DMS 273 (cell line): Measurements from ENCODE around the gene ASCC3.
"Not testable (repeated sequence)": the region's sequence is repeated elsewhere in the genome, so short reads cannot be mapped to it uniquely, and the experiment has no call there.

ENCODE experiments used
- DNase-seq: peaks from one replicate; lab custom pipeline; 2025; ENCODE audit not compliant: unreplicated experiment; lab: John Stamatoyannopoulos, UW

ASCC3 gene

DNA sequence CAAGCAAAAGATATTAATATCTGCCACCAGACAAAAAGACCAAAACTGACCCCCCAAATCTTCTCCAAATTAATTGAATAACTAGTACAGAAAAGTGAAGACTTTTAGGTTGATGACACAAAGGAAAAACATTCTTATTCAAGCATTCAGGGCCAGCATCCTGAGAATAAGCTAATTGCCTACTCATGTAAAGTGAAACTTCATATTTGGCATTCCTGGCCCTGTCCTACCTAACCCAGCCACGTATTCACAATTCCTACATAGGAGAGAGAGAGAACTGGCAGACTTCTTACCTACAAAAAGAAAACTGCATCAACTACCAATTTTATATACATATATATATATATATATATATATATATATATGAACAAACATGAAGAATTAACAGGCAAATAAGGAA is 4.9 kb upstream of the ASCC3 start:
- no peak for DNase-seq

DNA sequence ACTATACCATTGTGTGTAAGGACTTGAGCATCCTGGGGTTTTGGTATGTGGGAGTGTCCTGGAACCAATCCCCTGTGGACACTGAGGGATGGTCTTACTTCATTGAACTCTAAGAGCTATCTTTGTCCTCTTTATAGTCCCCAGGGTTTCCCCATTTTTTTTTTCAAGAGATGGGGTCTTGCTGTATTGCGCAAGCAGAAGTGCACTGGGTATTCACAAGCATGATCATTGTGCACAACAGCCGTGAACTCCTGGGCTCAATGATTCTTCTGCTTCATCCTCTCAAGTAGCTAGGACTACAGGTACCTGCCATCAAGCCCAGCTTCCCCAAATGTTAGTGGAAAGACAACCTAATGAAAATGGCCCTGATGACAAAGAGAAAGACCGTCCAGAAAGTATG is 2.2 kb upstream of the ASCC3 start:
- DNase-seq, result no peak

- DNase-seq, result peak; percentile 49
These were observed 545 bp upstream of the ASCC3 start for GRCh38 chr6:100881707-100882040.

GRCh38 chr6:100880149-100880852 is 828 bp downstream of the ASCC3 start:
- DNase-seq, result peak; percentile 52

GRCh38 chr6:100879317-100879716 is 1.8 kb downstream of the ASCC3 start:
- DNase-seq, result no peak

- DNase-seq, result no peak
These were observed 3.3 kb downstream of the ASCC3 start for GRCh38 chr6:100877851-100878250.

- no peak for DNase-seq
These were observed 4.9 kb downstream of the ASCC3 start for GRCh38 chr6:100876251-100876650.

GRCh38 chr6:100865525-100865924 is 15.6 kb downstream of the ASCC3 start:
- DNase-seq, result no peak

DNA sequence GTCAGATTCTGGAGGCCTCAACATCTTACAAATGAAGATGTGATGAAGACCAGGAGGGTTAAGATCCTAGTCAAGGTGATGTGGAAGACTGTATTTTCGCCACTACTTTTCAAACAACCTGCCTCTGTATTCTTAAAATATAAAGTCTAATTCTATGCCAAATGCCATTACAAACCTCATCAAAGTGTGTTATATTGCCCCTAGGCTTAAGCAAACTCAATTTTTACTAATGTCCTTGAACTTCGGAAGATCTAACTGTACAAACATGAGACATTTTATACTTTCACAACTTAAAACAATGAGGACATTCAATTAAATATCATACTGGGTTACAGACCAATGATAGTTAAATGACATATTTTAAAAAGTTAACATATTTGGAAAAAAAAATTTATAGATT is 19.1 kb downstream of the ASCC3 start:
- DNase-seq, result no peak

DNA sequence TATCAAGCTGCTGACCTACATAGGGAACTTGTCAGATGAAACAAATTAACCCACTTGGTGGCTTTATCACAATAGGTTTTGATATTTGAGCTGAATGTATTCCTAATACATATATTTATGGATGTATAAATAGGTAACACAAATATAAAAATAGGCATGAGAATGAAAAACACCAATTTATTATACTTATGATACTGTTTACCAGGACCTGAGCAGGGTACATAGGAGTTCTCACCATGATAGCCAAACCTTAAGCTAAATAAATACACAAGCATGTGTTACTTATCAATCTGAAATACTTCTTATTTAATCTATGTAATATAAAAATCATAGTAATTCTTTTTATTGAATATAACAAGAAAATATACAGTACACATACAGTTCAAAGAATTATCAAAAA is 25.0 kb downstream of the ASCC3 start:
- DNase-seq, result no peak

- no peak for DNase-seq
These were observed 29.3 kb downstream of the ASCC3 start for GRCh38 chr6:100851819-100852218.

DNA sequence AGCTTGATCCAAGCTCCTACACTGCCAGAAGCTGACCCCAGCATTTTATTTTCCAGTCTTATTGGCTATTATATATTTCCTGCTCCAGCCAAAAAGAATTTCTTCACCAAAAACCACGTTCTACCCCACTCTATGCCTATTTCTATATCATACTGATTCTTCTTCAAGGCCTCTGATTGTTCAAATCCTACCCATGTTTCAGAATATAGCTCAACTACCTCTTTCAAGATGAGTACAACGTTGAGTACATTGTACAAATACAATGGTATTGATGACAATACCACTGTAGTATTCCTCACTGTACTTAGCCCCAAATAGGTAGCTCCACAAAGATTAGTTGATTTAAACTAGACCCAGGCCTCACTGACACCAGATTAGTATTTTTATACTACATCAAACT is 31.0 kb downstream of the ASCC3 start:
- no peak for DNase-seq

DNA sequence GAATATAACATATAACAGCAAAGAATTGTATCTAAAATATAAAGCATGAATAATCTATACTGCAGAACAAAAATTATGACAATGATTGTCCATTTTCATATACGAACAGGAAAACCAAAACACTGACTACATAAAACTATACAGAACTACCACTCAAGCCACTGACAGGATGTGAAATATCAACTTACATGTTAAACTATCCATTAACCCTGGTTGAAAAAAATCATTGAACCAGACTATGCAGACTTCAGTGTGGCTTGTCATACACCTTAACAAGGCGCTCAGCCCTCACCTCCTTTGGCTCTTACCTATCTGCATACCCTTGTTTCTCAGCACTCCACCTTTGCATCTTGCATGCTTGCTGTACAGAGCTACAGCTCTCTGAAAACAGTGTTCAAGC is 34.9 kb downstream of the ASCC3 start:
- DNase-seq, result no peak

- no peak for DNase-seq
These were observed 35.5 kb downstream of the ASCC3 start for GRCh38 chr6:100845676-100846075.

DNA sequence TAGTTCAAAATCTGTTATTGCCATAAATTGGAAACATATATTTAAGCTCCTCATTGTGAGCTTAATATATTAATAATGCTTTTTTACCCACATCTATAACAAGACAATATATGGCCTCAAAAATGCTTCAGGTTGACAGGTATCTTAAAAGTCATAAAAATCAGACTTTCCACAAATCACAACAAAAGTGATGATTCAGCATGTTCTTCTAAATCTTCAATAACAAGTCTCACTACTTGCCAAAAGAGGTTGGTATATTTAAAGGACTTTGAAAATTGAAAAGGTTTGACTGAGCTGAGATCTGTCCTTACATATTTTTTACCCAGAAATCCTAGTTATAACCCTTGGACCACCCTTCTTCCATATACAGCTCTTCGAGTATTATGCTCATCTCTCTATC is 41.7 kb downstream of the ASCC3 start:
- no peak for DNase-seq

- DNase-seq, result no peak
These were observed 43.1 kb downstream of the ASCC3 start for GRCh38 chr6:100838011-100838410.

- DNase-seq, result no peak
These were observed 47.1 kb downstream of the ASCC3 start for GRCh38 chr6:100833972-100834574.

GRCh38 chr6:100829077-100829595 is 52.0 kb downstream of the ASCC3 start:
- not testable (repeated sequence) for DNase-seq

DNA sequence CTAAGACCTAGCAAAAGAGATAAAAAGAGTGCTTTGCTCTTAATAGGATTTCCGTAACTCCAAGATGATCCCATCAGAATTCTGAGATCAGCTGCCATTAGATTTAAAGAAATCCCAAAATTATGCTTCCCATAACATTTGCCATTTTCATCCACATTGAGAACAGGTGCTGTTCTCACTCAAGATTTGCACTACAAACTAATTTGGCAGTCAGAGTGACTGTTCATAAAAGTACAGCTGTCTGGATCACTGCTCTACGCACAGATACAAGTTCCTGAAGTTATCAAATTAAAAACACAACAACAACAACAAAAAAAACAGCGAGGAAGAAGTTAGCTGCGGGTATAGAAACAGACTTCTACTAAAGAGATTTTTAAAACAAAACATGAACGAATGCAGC is 58.1 kb downstream of the ASCC3 start:
- DNase-seq, result no peak

DNA sequence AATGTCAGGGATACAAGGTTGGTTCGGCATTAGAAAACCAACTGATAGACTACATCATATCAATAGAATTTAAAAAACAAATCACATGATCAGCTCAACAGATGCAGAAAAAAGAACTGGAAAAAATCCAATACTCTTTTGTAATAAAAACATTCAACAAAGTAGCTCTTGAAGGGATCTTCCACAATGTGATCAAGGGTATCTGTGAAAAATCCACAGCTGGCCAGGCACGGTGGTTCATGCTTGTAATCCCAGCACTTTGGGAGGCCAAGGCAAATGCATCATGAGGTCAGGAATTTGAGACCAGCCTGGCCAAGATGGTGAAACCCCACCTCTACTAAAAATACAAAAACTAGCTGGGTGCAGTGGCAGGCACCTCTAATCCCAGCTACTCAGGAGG is 63.1 kb downstream of the ASCC3 start:
- no peak for DNase-seq

DNA sequence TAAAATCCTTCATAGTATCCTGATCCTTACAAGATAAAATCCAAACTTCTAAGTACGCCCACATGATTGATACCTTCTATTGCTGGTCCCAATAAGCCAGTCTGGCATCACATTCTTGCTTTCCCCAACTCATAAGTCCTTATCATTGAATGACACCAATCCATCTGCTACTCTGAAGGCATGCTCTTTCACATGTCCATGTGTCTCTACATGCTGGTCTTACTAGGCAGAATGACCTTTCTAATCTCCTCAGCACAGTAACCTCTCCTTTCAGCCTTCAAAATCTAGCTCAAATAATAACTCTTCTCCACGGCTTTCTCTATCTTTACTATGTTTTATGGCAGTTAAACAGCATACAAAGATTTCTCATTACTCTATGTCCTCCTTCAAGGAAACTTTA is 71.1 kb downstream of the ASCC3 start:
- no peak for DNase-seq

DNA sequence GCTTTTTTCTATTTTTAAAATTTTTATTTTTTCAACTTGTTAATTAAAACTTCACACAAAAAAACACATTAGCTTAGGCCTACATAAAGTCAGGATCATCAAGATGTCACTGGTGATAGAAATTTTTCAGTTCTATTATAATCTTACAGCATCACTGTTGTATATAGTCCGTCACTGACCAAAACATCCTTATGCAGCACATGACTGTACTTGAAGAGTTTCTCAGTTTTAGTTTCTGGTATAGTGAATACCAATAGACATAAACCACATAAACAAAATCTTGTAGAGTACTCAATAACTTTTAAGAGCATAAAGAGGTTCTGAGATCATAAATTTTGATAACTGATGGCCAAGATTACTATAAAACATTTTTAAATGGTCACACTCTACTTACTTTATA is 71.8 kb downstream of the ASCC3 start:
- no peak for DNase-seq
